ENCODE data around the gene KRT78. TPM values are rescaled to one million over a fixed set of nuclear protein-coding genes. Genes with fewer than 3 reads are reported as not detected.
"Not testable (repeated sequence)": the region's sequence is repeated elsewhere in the genome, so short reads cannot be mapped to it uniquely, and the experiment has no call there.

Gene KRT78
- polyA plus RNA-seq, 1 donor: not detected

DNA sequence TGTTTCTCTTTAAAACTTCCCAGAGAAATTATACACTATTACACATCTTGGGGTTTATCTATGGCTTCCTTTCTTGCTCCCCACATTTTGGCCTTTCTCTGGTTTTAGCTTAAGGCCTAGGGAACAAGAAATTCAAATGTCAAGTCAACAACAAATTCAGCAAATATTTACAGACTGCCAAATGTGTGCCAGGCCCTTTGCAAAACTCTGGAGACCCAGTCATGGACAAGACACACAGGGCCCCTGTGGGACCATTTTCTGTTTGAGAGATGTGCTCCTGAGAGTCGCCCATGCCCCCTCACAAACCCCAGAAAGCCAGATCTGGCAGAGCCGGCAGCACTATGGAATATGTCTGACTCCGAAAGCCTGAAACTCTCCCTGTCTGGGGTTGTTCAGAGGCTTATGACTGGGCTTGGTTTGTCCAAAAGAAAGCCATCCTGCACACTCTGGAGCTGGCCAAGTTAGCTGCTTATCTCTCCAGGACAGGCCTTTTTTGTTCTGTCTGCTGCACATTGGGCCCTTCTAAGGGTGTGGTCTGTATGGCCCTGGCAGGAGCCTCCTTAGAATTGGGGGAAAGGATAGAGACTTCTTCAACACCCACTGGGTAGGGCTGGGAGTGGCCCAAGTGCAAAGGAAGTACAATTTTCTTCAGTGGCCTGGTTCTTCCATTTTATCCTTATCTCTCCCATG lies 51.8 kb downstream of the KRT78 start:
- no peak for DNase-seq

DNA sequence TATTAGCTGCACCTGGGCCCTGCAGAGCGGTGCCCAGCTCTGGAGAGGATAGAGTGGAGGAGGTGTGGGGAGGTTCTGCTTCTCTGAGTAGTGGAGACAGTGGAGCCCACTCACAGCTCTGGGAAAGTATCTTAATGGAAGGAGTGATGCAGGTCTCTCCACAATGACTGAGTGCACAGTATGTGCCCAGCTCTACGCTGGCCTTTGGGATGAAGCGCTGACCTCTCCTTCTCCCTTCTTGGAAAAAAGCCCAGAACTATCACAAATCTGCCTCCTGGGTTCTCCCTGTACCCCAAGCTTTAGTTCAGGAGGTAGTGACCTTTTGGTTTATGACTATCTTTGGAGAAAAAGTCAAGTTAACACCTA lies 52.4 kb downstream of the KRT78 start:
- DNase-seq: no peak

- DNase-seq: no peak
Observed at GRCh38 chr12:52795694-52796428, 52.9 kb downstream of the KRT78 start, which contains the start of gene KRT3. Gene KRT3 (minus strand): TSS chr12:52796117. CDS start chr12:52796042, 75 bp downstream.

- not testable (repeated sequence) for DNase-seq
Observed at GRCh38 chr12:52795332-52795674, 53.5 kb downstream of the KRT78 start.

DNA sequence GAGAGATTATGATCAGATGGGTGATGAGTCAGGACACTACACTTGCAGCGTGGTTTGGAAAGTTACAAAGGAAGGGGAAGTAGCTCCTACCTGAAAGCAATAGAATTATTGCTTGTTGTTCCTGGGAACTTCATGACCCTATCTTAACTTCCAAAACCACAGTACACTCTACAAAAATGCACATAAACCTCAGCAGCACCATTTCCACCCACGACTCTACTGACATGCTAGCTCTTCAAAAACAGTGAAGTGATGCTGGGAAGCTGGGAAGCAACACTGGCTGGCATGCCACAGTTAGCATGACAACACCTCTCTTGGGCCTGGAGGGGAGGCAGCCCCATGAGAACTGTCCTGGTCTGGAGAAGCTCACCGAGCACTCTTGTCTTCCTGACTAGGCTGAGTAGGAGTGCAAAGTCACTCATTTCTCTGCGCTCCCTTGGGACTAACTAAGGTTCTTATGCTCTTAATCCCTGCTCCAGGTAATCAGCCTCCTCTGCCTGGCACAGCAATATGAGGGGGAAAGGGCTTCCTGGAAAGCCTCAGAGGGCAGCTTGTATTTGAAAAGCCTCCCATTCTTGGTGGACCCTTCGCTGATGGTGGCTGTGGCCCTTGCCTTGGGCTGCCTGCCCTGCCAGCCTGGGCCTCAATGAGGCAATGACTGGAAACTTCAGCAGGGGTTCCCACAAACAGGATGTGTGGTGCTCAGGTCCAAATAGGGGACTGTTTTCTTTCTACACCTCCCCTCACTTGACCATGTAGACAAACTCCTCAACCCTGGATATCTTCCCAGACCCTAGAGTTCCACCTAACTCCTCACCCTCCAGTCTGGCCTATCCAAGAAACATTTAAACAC lies 54.1 kb downstream of the KRT78 start:
- DNase-seq: no peak

GRCh38 chr12:52792185-52793029 lies 56.4 kb downstream of the KRT78 start:
- no peak for DNase-seq

- DNase-seq: no peak
Observed at GRCh38 chr12:52791271-52792184, 57.3 kb downstream of the KRT78 start.

DNA sequence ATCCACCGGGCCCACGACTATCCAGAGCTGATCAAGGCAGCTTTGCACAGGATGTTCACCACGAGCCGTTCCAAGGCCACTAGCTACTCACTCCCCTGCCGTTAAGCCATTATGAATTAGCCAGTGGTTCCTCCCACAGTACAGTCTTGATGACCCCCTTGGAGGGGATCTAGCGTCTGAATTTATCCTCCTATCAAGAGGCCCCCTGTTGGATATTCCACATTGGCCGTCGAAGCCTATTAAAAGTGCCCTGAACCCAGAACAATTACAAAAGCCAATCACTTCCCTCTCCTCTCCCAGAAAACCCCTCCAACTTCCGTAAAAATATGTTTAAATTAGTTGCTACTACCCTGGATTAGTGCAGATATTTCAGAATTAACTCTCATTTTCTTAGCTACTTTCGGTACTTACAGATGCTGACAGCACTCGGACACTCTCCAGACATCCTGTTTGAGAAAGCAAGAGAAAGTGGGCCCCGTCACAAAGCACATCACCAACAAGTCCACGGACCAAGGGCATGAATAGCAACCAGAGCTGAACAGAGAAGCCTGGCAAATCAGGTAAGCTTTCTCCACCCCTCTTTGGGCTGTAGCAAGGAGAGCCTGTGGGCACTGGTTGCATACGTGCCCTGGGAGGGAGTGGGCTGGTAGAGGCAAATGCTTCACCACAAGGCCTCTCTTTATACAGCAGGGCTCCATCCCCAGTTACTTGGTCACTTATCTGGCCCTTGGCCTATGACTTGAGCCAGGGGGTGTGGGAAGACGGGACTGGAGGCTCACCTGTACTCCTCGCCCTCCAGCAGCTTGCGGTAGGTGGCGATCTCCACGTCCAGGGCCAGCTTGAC lies 58.1 kb downstream of the KRT78 start:
- no peak for DNase-seq

GRCh38 chr12:52789637-52790426 lies 59.0 kb downstream of the KRT78 start:
- peak; percentile 11 for DNase-seq

DNA sequence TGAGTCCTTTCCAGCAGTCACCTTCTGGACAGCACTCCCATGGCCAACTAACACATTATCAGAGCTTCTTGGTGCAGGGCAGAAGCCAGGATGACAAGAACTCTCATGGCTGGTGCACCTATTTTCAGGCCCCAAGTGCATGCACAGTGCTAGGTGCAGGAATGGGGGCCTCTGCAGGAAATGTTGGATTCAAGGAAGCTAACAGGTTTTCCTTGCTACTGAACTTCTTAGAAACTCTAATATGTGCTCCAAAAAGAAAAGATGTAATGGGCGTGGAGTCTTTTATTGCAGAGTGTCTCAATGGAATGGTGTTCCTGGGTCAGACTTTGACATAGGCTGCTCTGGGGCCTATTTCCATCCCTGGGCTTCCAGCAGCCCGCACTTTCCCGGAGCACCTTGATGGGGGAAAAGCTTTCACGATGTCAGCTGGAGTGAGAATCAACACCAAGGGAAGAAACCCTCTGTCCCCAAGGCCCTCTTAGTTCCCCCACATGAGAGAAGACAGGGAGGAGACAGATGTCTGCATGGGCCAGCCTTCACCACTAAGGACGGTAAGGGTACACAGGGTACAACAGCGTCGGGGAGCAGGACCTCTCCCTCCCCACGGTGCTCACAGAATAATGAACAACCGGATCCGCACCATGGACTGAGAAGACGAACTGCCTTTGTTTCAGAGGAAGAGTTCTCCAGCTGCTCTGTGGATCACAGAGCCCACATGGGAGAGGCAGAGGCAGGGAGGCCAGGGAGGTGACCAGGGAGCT lies 59.7 kb downstream of the KRT78 start:
- DNase-seq: no peak

GRCh38 chr12:52788192-52788875 lies 60.5 kb downstream of the KRT78 start:
- DNase-seq: no peak

Other genes with a start within 250 kb of the KRT78 start
- not detected for gene KRT72, start 247.5 kb downstream of the KRT78 start, polyA plus RNA-seq (ENCODE audit: insufficient read length)
- not detected for gene KRT73, start 230.4 kb downstream of the KRT78 start, polyA plus RNA-seq (ENCODE audit: insufficient read length)
- not detected for gene KRT2, start 196.8 kb downstream of the KRT78 start, polyA plus RNA-seq (ENCODE audit: insufficient read length)
- 0.17 TPM for gene KRT1, start 168.6 kb downstream of the KRT78 start, polyA plus RNA-seq (ENCODE audit: insufficient read length)
- not detected for gene KRT77, start 145.5 kb downstream of the KRT78 start, polyA plus RNA-seq (ENCODE audit: insufficient read length)
- not detected for gene KRT76, start 71.6 kb downstream of the KRT78 start, polyA plus RNA-seq (ENCODE audit: insufficient read length)
- not detected for gene KRT3, start 52.9 kb downstream of the KRT78 start, polyA plus RNA-seq (ENCODE audit: insufficient read length)
- gene KRT4, start 34.9 kb downstream of the KRT78 start, polyA plus RNA-seq (ENCODE audit: insufficient read length): 0.47 TPM
- gene KRT79, start 14.7 kb downstream of the KRT78 start, polyA plus RNA-seq (ENCODE audit: insufficient read length): not detected
- gene KRT8, start 56.1 kb upstream of the KRT78 start, polyA plus RNA-seq (ENCODE audit: insufficient read length): 223 TPM
- gene KRT18, start 100.1 kb upstream of the KRT78 start, polyA plus RNA-seq (ENCODE audit: insufficient read length): 155 TPM
- gene EIF4B, start 157.5 kb upstream of the KRT78 start, polyA plus RNA-seq (ENCODE audit: insufficient read length): 519 TPM
- 115 TPM for gene TNS2, start 201.1 kb upstream of the KRT78 start, polyA plus RNA-seq (ENCODE audit: insufficient read length)
- gene SPRYD3, start 230.4 kb upstream of the KRT78 start, polyA plus RNA-seq (ENCODE audit: insufficient read length): 13.5 TPM
- 10.5 TPM for gene IGFBP6, start 248.7 kb upstream of the KRT78 start, polyA plus RNA-seq (ENCODE audit: insufficient read length)